ENCODE measurements around the gene SLC2A10.

GRCh38 chr20:46673394-46674252 lies 35.8 kb upstream of the SLC2A10 start:
- TF ChIP-seq, protein P1, sequence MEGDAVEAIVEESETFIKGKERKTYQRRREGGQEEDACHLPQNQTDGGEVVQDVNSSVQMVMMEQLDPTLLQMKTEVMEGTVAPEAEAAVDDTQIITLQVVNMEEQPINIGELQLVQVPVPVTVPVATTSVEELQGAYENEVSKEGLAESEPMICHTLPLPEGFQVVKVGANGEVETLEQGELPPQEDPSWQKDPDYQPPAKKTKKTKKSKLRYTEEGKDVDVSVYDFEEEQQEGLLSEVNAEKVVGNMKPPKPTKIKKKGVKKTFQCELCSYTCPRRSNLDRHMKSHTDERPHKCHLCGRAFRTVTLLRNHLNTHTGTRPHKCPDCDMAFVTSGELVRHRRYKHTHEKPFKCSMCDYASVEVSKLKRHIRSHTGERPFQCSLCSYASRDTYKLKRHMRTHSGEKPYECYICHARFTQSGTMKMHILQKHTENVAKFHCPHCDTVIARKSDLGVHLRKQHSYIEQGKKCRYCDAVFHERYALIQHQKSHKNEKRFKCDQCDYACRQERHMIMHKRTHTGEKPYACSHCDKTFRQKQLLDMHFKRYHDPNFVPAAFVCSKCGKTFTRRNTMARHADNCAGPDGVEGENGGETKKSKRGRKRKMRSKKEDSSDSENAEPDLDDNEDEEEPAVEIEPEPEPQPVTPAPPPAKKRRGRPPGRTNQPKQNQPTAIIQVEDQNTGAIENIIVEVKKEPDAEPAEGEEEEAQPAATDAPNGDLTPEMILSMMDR (conservative IDR thresholded peaks at IDR 0.05; ENCODE audit: low read depth in 2 of 2) = no peak
- no peak for TF ChIP-seq EZH2 (IDR thresholded peaks at IDR 0.05; ENCODE audit: low read depth, unreplicated experiment)
- TF ChIP-seq, protein P2, sequence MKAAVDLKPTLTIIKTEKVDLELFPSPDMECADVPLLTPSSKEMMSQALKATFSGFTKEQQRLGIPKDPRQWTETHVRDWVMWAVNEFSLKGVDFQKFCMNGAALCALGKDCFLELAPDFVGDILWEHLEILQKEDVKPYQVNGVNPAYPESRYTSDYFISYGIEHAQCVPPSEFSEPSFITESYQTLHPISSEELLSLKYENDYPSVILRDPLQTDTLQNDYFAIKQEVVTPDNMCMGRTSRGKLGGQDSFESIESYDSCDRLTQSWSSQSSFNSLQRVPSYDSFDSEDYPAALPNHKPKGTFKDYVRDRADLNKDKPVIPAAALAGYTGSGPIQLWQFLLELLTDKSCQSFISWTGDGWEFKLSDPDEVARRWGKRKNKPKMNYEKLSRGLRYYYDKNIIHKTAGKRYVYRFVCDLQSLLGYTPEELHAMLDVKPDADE (IDR thresholded peaks at IDR 0.05) = no peak
- TF ChIP-seq POLR2AphosphoS5 (IDR thresholded peaks at IDR 0.05; ENCODE audit: low read depth) = no peak
- TF ChIP-seq REST (IDR thresholded peaks at IDR 0.05; ENCODE audit: unreplicated experiment) = no peak
- no peak for TF ChIP-seq JUNB (IDR thresholded peaks at IDR 0.05; ENCODE audit: unreplicated experiment)
- TF ChIP-seq ZNF331 (CRISPR knock-in tag; IDR thresholded peaks at IDR 0.05; ENCODE audit: low read depth) = no peak
- TF ChIP-seq, protein P3, sequence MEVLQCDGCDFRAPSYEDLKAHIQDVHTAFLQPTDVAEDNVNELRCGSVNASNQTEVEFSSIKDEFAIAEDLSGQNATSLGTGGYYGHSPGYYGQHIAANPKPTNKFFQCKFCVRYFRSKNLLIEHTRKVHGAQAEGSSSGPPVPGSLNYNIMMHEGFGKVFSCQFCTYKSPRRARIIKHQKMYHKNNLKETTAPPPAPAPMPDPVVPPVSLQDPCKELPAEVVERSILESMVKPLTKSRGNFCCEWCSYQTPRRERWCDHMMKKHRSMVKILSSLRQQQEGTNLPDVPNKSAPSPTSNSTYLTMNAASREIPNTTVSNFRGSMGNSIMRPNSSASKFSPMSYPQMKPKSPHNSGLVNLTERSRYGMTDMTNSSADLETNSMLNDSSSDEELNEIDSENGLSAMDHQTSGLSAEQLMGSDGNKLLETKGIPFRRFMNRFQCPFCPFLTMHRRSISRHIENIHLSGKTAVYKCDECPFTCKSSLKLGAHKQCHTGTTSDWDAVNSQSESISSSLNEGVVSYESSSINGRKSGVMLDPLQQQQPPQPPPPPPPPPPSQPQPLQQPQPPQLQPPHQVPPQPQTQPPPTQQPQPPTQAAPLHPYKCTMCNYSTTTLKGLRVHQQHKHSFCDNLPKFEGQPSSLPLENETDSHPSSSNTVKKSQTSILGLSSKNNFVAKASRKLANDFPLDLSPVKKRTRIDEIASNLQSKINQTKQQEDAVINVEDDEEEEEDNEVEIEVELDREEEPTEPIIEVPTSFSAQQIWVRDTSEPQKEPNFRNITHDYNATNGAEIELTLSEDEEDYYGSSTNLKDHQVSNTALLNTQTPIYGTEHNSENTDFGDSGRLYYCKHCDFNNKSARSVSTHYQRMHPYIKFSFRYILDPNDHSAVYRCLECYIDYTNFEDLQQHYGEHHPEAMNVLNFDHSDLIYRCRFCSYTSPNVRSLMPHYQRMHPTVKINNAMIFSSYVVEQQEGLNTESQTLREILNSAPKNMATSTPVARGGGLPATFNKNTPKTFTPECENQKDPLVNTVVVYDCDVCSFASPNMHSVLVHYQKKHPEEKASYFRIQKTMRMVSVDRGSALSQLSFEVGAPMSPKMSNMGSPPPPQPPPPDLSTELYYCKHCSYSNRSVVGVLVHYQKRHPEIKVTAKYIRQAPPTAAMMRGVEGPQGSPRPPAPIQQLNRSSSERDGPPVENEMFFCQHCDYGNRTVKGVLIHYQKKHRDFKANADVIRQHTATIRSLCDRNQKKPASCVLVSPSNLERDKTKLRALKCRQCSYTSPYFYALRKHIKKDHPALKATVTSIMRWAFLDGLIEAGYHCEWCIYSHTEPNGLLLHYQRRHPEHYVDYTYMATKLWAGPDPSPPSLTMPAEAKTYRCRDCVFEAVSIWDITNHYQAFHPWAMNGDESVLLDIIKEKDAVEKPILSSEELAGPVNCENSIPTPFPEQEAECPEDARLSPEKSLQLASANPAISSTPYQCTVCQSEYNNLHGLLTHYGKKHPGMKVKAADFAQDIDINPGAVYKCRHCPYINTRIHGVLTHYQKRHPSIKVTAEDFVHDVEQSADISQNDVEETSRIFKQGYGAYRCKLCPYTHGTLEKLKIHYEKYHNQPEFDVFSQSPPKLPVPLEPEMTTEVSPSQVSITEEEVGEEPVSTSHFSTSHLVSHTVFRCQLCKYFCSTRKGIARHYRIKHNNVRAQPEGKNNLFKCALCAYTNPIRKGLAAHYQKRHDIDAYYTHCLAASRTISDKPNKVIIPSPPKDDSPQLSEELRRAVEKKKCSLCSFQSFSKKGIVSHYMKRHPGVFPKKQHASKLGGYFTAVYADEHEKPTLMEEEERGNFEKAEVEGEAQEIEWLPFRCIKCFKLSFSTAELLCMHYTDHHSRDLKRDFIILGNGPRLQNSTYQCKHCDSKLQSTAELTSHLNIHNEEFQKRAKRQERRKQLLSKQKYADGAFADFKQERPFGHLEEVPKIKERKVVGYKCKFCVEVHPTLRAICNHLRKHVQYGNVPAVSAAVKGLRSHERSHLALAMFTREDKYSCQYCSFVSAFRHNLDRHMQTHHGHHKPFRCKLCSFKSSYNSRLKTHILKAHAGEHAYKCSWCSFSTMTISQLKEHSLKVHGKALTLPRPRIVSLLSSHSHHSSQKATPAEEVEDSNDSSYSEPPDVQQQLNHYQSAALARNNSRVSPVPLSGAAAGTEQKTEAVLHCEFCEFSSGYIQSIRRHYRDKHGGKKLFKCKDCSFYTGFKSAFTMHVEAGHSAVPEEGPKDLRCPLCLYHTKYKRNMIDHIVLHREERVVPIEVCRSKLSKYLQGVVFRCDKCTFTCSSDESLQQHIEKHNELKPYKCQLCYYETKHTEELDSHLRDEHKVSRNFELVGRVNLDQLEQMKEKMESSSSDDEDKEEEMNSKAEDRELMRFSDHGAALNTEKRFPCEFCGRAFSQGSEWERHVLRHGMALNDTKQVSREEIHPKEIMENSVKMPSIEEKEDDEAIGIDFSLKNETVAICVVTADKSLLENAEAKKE (CRISPR knock-in tag; IDR thresholded peaks at IDR 0.05) = no peak

Measured in GM23338 (cell line).